B cell (primary cell): Measurements from ENCODE around the gene GPLD1.

Source experiments
- CTCF ChIP-seq: fragments of 200-600 bp; IDR thresholded peaks from one replicate; pipeline ENCODE4 v1.8.0; 2022; ENCODE audit warnings: antibody characterized with exemption, mild to moderate bottlenecking
- EZH2 ChIP-seq: IDR thresholded peaks from 2 replicates; pipeline ENCODE4 v1.6.1; 2012; ENCODE audit warnings: borderline replicate concordance, low read depth, mild to moderate bottlenecking, moderate library complexity, low read length; ENCODE audit not compliant: insufficient read depth, poor library complexity, severe bottlenecking

GRCh38 chr6:24445704-24446103 lies 43.7 kb downstream of the GPLD1 start:
- TF ChIP-seq CTCF (no peak), EZH2 (no peak)
